Measurements from ENCODE around the gene TP53RK. TPM values are rescaled to one million over a fixed set of nuclear protein-coding genes. Genes with fewer than 3 reads are reported as not detected.

Gene TP53RK
- total RNA-seq, 2 donors from 2014 or later, result 7.9 to 9.5 TPM

GRCh38 chr20:46648903-46649649 lies 40.2 kb downstream of the TP53RK start:
- DNase-seq, result no peak
- intact Hi-C loops (cut with DNase I, micrococcal nuclease), result no loop called here
- ATAC-seq, result no peak

- DNase-seq, result no peak
- no peak for ATAC-seq
- intact Hi-C loops (cut with DNase I, micrococcal nuclease), result no loop called here
Measured at GRCh38 chr20:46647469-46647868, 41.8 kb downstream of the TP53RK start.

GRCh38 chr20:46646659-46647380 lies 42.4 kb downstream of the TP53RK start:
- ATAC-seq (no peak), DNase-seq (no peak)
- intact Hi-C loops (cut with DNase I, micrococcal nuclease), result no loop called here

GRCh38 chr20:46646122-46646521 lies 43.1 kb downstream of the TP53RK start:
- no peak for ATAC-seq
- no peak for DNase-seq

GRCh38 chr20:46644733-46645132 lies 44.5 kb downstream of the TP53RK start:
- DNase-seq (no peak), ATAC-seq (no peak)
- intact Hi-C loops (cut with DNase I, micrococcal nuclease), result no loop called here

More at GRCh38 chr20:46646122-46646521, 43.1 kb downstream of the TP53RK start:
- intact Hi-C loops (cut with DNase I, micrococcal nuclease), result no loop called here

- DNase-seq, result no peak
- intact Hi-C loops (cut with DNase I, micrococcal nuclease), result no loop called here
- ATAC-seq, result no peak
Measured at GRCh38 chr20:46644160-46644559, 45.1 kb downstream of the TP53RK start.

GRCh38 chr20:46642969-46643343 lies 46.3 kb downstream of the TP53RK start:
- intact Hi-C loops (cut with DNase I, micrococcal nuclease), result no loop called here
- ATAC-seq, result no peak
- DNase-seq, result no peak

GRCh38 chr20:46642265-46642968 lies 46.8 kb downstream of the TP53RK start:
- DNase-seq (no peak), ATAC-seq (no peak)
- intact Hi-C loops (cut with DNase I, micrococcal nuclease), result no loop called here

GRCh38 chr20:46641424-46641823 lies 47.8 kb downstream of the TP53RK start:
- intact Hi-C loops (cut with DNase I, micrococcal nuclease), result no loop called here
- ATAC-seq, result no peak
- no peak for DNase-seq

- intact Hi-C loops (cut with DNase I, micrococcal nuclease), result no loop called here
- no peak for DNase-seq
Measured at GRCh38 chr20:46640536-46641311, 48.5 kb downstream of the TP53RK start.

GRCh38 chr20:46640044-46640443 lies 49.2 kb downstream of the TP53RK start:
- intact Hi-C loops (cut with DNase I, micrococcal nuclease), result no loop called here
- no peak for DNase-seq
- no peak for ATAC-seq

More at GRCh38 chr20:46640536-46641311, 48.5 kb downstream of the TP53RK start:
- no peak for ATAC-seq

- no peak for DNase-seq
- intact Hi-C loops (cut with DNase I, micrococcal nuclease), result no loop called here
Measured at GRCh38 chr20:46639587-46639986, 49.7 kb downstream of the TP53RK start.

GRCh38 chr20:46638898-46639274 lies 50.4 kb downstream of the TP53RK start:
- intact Hi-C loops (cut with DNase I, micrococcal nuclease), result no loop called here
- DNase-seq (no peak), ATAC-seq (no peak)

More at GRCh38 chr20:46639587-46639986, 49.7 kb downstream of the TP53RK start:
- ATAC-seq, result no peak

GRCh38 chr20:46638134-46638897 lies 50.9 kb downstream of the TP53RK start:
- ATAC-seq, result no peak
- DNase-seq, result no peak
- intact Hi-C loops (cut with DNase I, micrococcal nuclease), result no loop called here

- ATAC-seq (no peak), DNase-seq (no peak)
- intact Hi-C loops (cut with DNase I, micrococcal nuclease), result no loop called here
Measured at GRCh38 chr20:46637427-46638133, 51.7 kb downstream of the TP53RK start.

GRCh38 chr20:46637020-46637419 lies 52.2 kb downstream of the TP53RK start:
- DNase-seq (no peak), ATAC-seq (no peak)
- intact Hi-C loops (cut with DNase I, micrococcal nuclease), result no loop called here

- ATAC-seq (no peak), DNase-seq (no peak)
- intact Hi-C loops (cut with DNase I, micrococcal nuclease), result no loop called here
Measured at GRCh38 chr20:46636514-46636913, 52.7 kb downstream of the TP53RK start.

Data from left colon (tissue), 2 donors.